ENCODE results near the gene GABPB1.

GABPB1 gene

GRCh38 chr15:50277370-50277769 is 77.6 kb downstream of the GABPB1 start:
- H3K79me1 ChIP-seq (ENCODE audit: low read length) = no peaks in the 10 kb centered on the region
- H2BK5ac ChIP-seq (ENCODE audit: low read depth, low read length, poor library complexity) = no peak overlapping the region
- H4K8ac ChIP-seq (ENCODE audit: low read depth, low read length) = no peak overlapping the region
- H3K36me3 ChIP-seq (ENCODE audit: control insufficient read depth in 1 of 2, insufficient read depth in 2 of 2, low read length in 2 of 2) = peaks cover 0 to 5% of the 10 kb centered on the region in 2 experiments
- WGBS (ENCODE audit: extremely low coverage, insufficient coverage, insufficient read length) = no CpG with 5 or more reads among the region's 1 CpG
- H3K4me3 ChIP-seq (ENCODE audit: low read depth, low read length) = no peak overlapping the region
- H3K27ac ChIP-seq (ENCODE audit: low read depth, low read length) = no peak overlapping the region
- H3K9ac ChIP-seq (ENCODE audit: low read length) = no peak overlapping the region
- no peak overlapping the region for H2AFZ ChIP-seq (ENCODE audit: insufficient read depth, low read length, poor library complexity)
- H3K23ac ChIP-seq (ENCODE audit: low read length) = no peak overlapping the region
- no peak overlapping the region for H3K18ac ChIP-seq (ENCODE audit: low read length)
- no peak overlapping the region for H3K4me2 ChIP-seq (ENCODE audit: low read length)
- H4K91ac ChIP-seq (ENCODE audit: low read depth, low read length) = no peak overlapping the region
- no peak overlapping the region for H3K4ac ChIP-seq (ENCODE audit: low read depth, low read length)
- no peak overlapping the region for H2AK5ac ChIP-seq (ENCODE audit: low read length)
- H4K12ac ChIP-seq (ENCODE audit: low read depth, low read length) = no peak overlapping the region
- no peaks in the 10 kb centered on the region for H3K79me2 ChIP-seq (ENCODE audit: control insufficient read depth, insufficient read depth, low read length, poor library complexity)
- H3K4me1 ChIP-seq (ENCODE audit: control insufficient read depth in 1 of 2, insufficient read depth in 2 of 2, low read length in 2 of 2) = no peaks in the 10 kb centered on the region
- H2BK12ac ChIP-seq (ENCODE audit: low read length) = no peak overlapping the region
- no peak overlapping the region for H3K14ac ChIP-seq (ENCODE audit: low read length)
- DNase-seq = no peak
- no peak overlapping the region for H2BK120ac ChIP-seq (ENCODE audit: insufficient read depth, low read length, poor library complexity)
- no peaks in the 10 kb centered on the region for H3K9me3 ChIP-seq (ENCODE audit: insufficient read depth, low read depth, low read length)
- no peaks in the 10 kb centered on the region for H3K27me3 ChIP-seq (ENCODE audit: insufficient read depth, low read length)

GRCh38 chr15:50275908-50276307 is 79.1 kb downstream of the GABPB1 start:
- H3K18ac ChIP-seq (ENCODE audit: low read length) = no peak overlapping the region
- no peaks in the 10 kb centered on the region for H3K4me1 ChIP-seq (ENCODE audit: control insufficient read depth in 1 of 2, insufficient read depth in 2 of 2, low read length in 2 of 2)
- H2AFZ ChIP-seq (ENCODE audit: insufficient read depth, low read length, poor library complexity) = no peak overlapping the region
- no peak overlapping the region for H3K4ac ChIP-seq (ENCODE audit: low read depth, low read length)
- H4K91ac ChIP-seq (ENCODE audit: low read depth, low read length) = no peak overlapping the region
- no peak overlapping the region for H3K4me3 ChIP-seq (ENCODE audit: low read depth, low read length)
- no peak overlapping the region for H3K4me2 ChIP-seq (ENCODE audit: low read length)
- H3K79me1 ChIP-seq (ENCODE audit: low read length) = no peaks in the 10 kb centered on the region
- H2BK12ac ChIP-seq (ENCODE audit: low read length) = no peak overlapping the region
- peaks cover 0 to 4% of the 10 kb centered on the region in 2 experiments for H3K36me3 ChIP-seq (ENCODE audit: control insufficient read depth in 1 of 2, insufficient read depth in 2 of 2, low read length in 2 of 2)
- H3K9ac ChIP-seq (ENCODE audit: low read length) = no peak overlapping the region
- H3K79me2 ChIP-seq (ENCODE audit: control insufficient read depth, insufficient read depth, low read length, poor library complexity) = no peaks in the 10 kb centered on the region
- H3K23ac ChIP-seq (ENCODE audit: low read length) = no peak overlapping the region
- no peak for DNase-seq
- no peaks in the 10 kb centered on the region for H3K27me3 ChIP-seq (ENCODE audit: insufficient read depth, low read length)
- no peak overlapping the region for H3K14ac ChIP-seq (ENCODE audit: low read length)
- H3K27ac ChIP-seq (ENCODE audit: low read depth, low read length) = no peak overlapping the region
- no peak overlapping the region for H2BK120ac ChIP-seq (ENCODE audit: insufficient read depth, low read length, poor library complexity)
- H3K9me3 ChIP-seq (ENCODE audit: insufficient read depth, low read depth, low read length) = no peaks in the 10 kb centered on the region
- no peak overlapping the region for H4K12ac ChIP-seq (ENCODE audit: low read depth, low read length)
- no peak overlapping the region for H4K8ac ChIP-seq (ENCODE audit: low read depth, low read length)
- H2AK5ac ChIP-seq (ENCODE audit: low read length) = no peak overlapping the region
- no CpG with 5 or more reads among the region's 3 CpGs for WGBS (ENCODE audit: extremely low coverage, insufficient coverage, insufficient read length)
- H2BK5ac ChIP-seq (ENCODE audit: low read depth, low read length, poor library complexity) = no peak overlapping the region

GRCh38 chr15:50275091-50275490 is 79.9 kb downstream of the GABPB1 start:
- Histone ChIP-seq H2BK12ac (ENCODE audit: low read length) (no peak overlapping the region), H2BK5ac (ENCODE audit: low read depth, low read length, poor library complexity) (no peak overlapping the region), H3K18ac (ENCODE audit: low read length) (no peak overlapping the region), H4K91ac (ENCODE audit: low read depth, low read length) (no peak overlapping the region), H2BK120ac (ENCODE audit: insufficient read depth, low read length, poor library complexity) (no peak overlapping the region), H3K27ac (ENCODE audit: low read depth, low read length) (no peak overlapping the region), H2AK5ac (ENCODE audit: low read length) (no peak overlapping the region), H3K36me3 (ENCODE audit: control insufficient read depth in 1 of 2, insufficient read depth in 2 of 2, low read length in 2 of 2) (no peaks in the 10 kb centered on the region), H3K79me1 (ENCODE audit: low read length) (no peaks in the 10 kb centered on the region), H3K4me3 (ENCODE audit: low read depth, low read length) (no peak overlapping the region), H3K4me2 (ENCODE audit: low read length) (no peak overlapping the region), H4K12ac (ENCODE audit: low read depth, low read length) (no peak overlapping the region), H3K9me3 (ENCODE audit: insufficient read depth, low read depth, low read length) (no peaks in the 10 kb centered on the region), H3K27me3 (ENCODE audit: insufficient read depth, low read length) (no peaks in the 10 kb centered on the region), H3K4me1 (ENCODE audit: control insufficient read depth in 1 of 2, insufficient read depth in 2 of 2, low read length in 2 of 2) (no peaks in the 10 kb centered on the region), H3K14ac (ENCODE audit: low read length) (no peak overlapping the region), H3K9ac (ENCODE audit: low read length) (no peak overlapping the region), H3K79me2 (ENCODE audit: control insufficient read depth, insufficient read depth, low read length, poor library complexity) (no peaks in the 10 kb centered on the region), H2AFZ (ENCODE audit: insufficient read depth, low read length, poor library complexity) (no peak overlapping the region), H3K23ac (ENCODE audit: low read length) (no peak overlapping the region), H3K4ac (ENCODE audit: low read depth, low read length) (no peak overlapping the region), H4K8ac (ENCODE audit: low read depth, low read length) (no peak overlapping the region)
- DNase-seq = no peak
- WGBS (ENCODE audit: extremely low coverage, insufficient coverage, insufficient read length) = no CpG with 5 or more reads among the region's 2 CpGs

GRCh38 chr15:50267577-50267976 is 87.4 kb downstream of the GABPB1 start:
- H3K23ac ChIP-seq (ENCODE audit: low read length) = no peak overlapping the region
- WGBS (ENCODE audit: extremely low coverage, insufficient coverage, insufficient read length) = no CpG with 5 or more reads among the region's 2 CpGs
- no peaks in the 10 kb centered on the region for H3K79me1 ChIP-seq (ENCODE audit: low read length)
- H4K8ac ChIP-seq (ENCODE audit: low read depth, low read length) = no peak overlapping the region
- no peak overlapping the region for H3K27ac ChIP-seq (ENCODE audit: low read depth, low read length)
- H3K36me3 ChIP-seq (ENCODE audit: control insufficient read depth in 1 of 2, insufficient read depth in 2 of 2, low read length in 2 of 2) = no peaks in the 10 kb centered on the region
- H2AK5ac ChIP-seq (ENCODE audit: low read length) = no peak overlapping the region
- H4K12ac ChIP-seq (ENCODE audit: low read depth, low read length) = no peak overlapping the region
- H3K14ac ChIP-seq (ENCODE audit: low read length) = no peak overlapping the region
- H2BK120ac ChIP-seq (ENCODE audit: insufficient read depth, low read length, poor library complexity) = no peak overlapping the region
- no peak overlapping the region for H2AFZ ChIP-seq (ENCODE audit: insufficient read depth, low read length, poor library complexity)
- no peaks in the 10 kb centered on the region for H3K79me2 ChIP-seq (ENCODE audit: control insufficient read depth, insufficient read depth, low read length, poor library complexity)
- H3K9ac ChIP-seq (ENCODE audit: low read length) = no peak overlapping the region
- H3K4me2 ChIP-seq (ENCODE audit: low read length) = no peak overlapping the region
- H2BK12ac ChIP-seq (ENCODE audit: low read length) = no peak overlapping the region
- DNase-seq = no peak
- H3K27me3 ChIP-seq (ENCODE audit: insufficient read depth, low read length) = no peaks in the 10 kb centered on the region
- H3K18ac ChIP-seq (ENCODE audit: low read length) = no peak overlapping the region
- no peak overlapping the region for H3K4ac ChIP-seq (ENCODE audit: low read depth, low read length)
- H3K4me1 ChIP-seq (ENCODE audit: control insufficient read depth in 1 of 2, insufficient read depth in 2 of 2, low read length in 2 of 2) = no peaks in the 10 kb centered on the region
- H4K91ac ChIP-seq (ENCODE audit: low read depth, low read length) = no peak overlapping the region
- H2BK5ac ChIP-seq (ENCODE audit: low read depth, low read length, poor library complexity) = no peak overlapping the region
- peaks cover 3% of the 10 kb centered on the region for H3K9me3 ChIP-seq (ENCODE audit: insufficient read depth, low read depth, low read length)
- no peak overlapping the region for H3K4me3 ChIP-seq (ENCODE audit: low read depth, low read length)

All from trophoblast cell (in vitro differentiated cells and primary cell).